Measurements from ENCODE around the gene CHMP3. TPM values are rescaled to one million over a fixed set of nuclear protein-coding genes. Genes with fewer than 3 reads are reported as not detected.

Gene CHMP3
- polyA plus RNA-seq, 3 donors = 45.4 to 115 (median 99.4) TPM

DNA sequence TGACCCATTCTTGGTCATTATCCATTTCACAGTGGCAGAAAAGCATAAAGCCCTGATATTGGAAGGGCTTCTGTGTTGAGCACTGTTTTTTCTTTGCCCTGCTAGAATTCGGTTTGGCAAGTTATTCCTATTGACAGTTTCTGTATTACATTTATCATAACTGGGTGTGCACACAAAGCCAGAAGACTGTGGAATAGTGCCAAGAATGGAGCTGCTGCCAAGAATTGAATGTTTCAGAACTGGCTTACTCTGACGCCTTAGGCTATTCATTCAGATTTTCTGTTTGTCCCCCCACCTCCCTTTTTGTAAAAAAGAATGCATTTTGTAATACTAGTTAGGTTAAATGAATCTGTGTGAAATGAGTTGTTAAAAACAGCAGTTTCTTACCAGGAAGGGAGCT, 109.4 kb downstream of the CHMP3 start:
- DNase-seq = no peak
- no peaks in the 10 kb centered on the region for H3K4me1 Mint-ChIP-seq
- TF ChIP-seq, protein P1, sequence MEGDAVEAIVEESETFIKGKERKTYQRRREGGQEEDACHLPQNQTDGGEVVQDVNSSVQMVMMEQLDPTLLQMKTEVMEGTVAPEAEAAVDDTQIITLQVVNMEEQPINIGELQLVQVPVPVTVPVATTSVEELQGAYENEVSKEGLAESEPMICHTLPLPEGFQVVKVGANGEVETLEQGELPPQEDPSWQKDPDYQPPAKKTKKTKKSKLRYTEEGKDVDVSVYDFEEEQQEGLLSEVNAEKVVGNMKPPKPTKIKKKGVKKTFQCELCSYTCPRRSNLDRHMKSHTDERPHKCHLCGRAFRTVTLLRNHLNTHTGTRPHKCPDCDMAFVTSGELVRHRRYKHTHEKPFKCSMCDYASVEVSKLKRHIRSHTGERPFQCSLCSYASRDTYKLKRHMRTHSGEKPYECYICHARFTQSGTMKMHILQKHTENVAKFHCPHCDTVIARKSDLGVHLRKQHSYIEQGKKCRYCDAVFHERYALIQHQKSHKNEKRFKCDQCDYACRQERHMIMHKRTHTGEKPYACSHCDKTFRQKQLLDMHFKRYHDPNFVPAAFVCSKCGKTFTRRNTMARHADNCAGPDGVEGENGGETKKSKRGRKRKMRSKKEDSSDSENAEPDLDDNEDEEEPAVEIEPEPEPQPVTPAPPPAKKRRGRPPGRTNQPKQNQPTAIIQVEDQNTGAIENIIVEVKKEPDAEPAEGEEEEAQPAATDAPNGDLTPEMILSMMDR (IDR thresholded peaks at IDR 0.05) = no peak
- no peak overlapping the region for H2AFZ ChIP-seq (ENCODE audit: insufficient read depth, low read depth, low read length, poor library complexity, severe bottlenecking)
- H3K9ac ChIP-seq (ENCODE audit: insufficient read depth, low read length, poor library complexity, severe bottlenecking) = no peak overlapping the region
- H3K79me2 ChIP-seq (ENCODE audit: insufficient read depth, low read length) = peaks cover 6% of the 10 kb centered on the region
- H3K36me3 Mint-ChIP-seq = peaks cover 82 to 88% of the 10 kb centered on the region in 2 donors
- H3K4me1 ChIP-seq (ENCODE audit: control insufficient read depth in 1 of 2, insufficient read depth in 2 of 2, low read length in 2 of 2) = no peaks in the 10 kb centered on the region
- intact Hi-C loops (cut with micrococcal nuclease) = no loop called here
- H3K27me3 Mint-ChIP-seq (ENCODE audit: low read depth in 3 of 3) = no peaks in the 10 kb centered on the region
- no peak overlapping the region for H3K4me3 Mint-ChIP-seq
- H3K27ac Mint-ChIP-seq = no peak overlapping the region
- H3K36me3 ChIP-seq (replicated peaks in 1 of 2; ENCODE audit: control insufficient read depth in 1 of 2, insufficient read depth in 2 of 2, low read length in 2 of 2) = peaks cover 90 to 100% of the 10 kb centered on the region in 2 donors
- no peak overlapping the region for H3K4me3 ChIP-seq (replicated peaks in 1 of 3; ENCODE audit: low read depth in 2 of 3, low read length in 3 of 3)
- no peaks in the 10 kb centered on the region for H3K9me3 Mint-ChIP-seq
- no CpG with 5 or more reads among the region's 2 CpGs for WGBS (ENCODE audit: insufficient coverage)
- H3K4me2 ChIP-seq (replicated peaks; ENCODE audit: extremely low read depth, low read length, poor library complexity, severe bottlenecking) = no peak overlapping the region
- peaks cover 16% of the 10 kb centered on the region for H4K20me1 ChIP-seq (ENCODE audit: insufficient read depth, low read length)
- H3K9me3 ChIP-seq (replicated peaks in 1 of 2; ENCODE audit: control insufficient read depth in 1 of 2, insufficient read depth in 1 of 2, low read length in 2 of 2) = no peaks in the 10 kb centered on the region
- no peak overlapping the region for H3K27ac ChIP-seq (ENCODE audit: low read depth in 1 of 2, low read length in 2 of 2)
- H3K27me3 ChIP-seq (ENCODE audit: control insufficient read depth in 2 of 2, insufficient read depth in 2 of 2, low read length in 2 of 2) = no peaks in the 10 kb centered on the region

Small RNA genes within 50 kb of the gene (small RNA-seq; reads per million reads assigned to genes)
- not detected for gene RNU6-640P (ENCODE audit: insufficient read length, low read depth)

Other genes with a start within 250 kb of the CHMP3 start
- not detected for gene REEP1, start 225.8 kb downstream of the CHMP3 start, polyA plus RNA-seq
- gene KDM3A, start 122.1 kb downstream of the CHMP3 start, polyA plus RNA-seq = 10 to 100 TPM in 1 of 3 donors, 1 to 10 TPM in 2; 3.3 to 21.2 (median 7.4) TPM
- gene RNF103, start 60.4 kb upstream of the CHMP3 start, polyA plus RNA-seq = 10 to 100 TPM in 1 of 3 donors, 1 to 10 TPM in 2; 1.0 to 31.9 (median 2.2) TPM
- 10 to 100 TPM; 18.5 to 20.3 (median 18.9) TPM for gene RMND5A, start 156.8 kb upstream of the CHMP3 start, polyA plus RNA-seq
- gene CD8A, start 227.5 kb upstream of the CHMP3 start, polyA plus RNA-seq = 1 to 10 TPM in 1 of 3 donors, under 1 TPM in 2; 0.03 to 1.1 (median 0.88) TPM

All from CD14-positive monocyte (primary cell).